Prostate gland (tissue), 2 donors: ENCODE measurements around the gene TAF4B.

ENCODE experiments used
- CTCF ChIP-seq, 4 experiments: fragments of 200-600 bp in 2 of 4; fragments of 450-650 bp in 2 of 4; sonication (generic) in 2 of 4; IDR thresholded peaks; 1 replicate in 3 of 4; 2 replicates in 1 of 4; pipeline ENCODE4 v1.5.1; 2016 to 2019; ENCODE audit warnings: antibody characterized with exemption in 4 of 4, mild to moderate bottlenecking in 2 of 4, moderate library complexity in 2 of 4
- POLR2A ChIP-seq: fragments of 450-650 bp; IDR thresholded peaks from one replicate; pipeline ENCODE4 v1.6.1; 2016; ENCODE audit warnings: antibody characterized with exemption, mild to moderate bottlenecking
- POLR2AphosphoS5 ChIP-seq: sonication (generic); formaldehyde crosslinking; IDR thresholded peaks from one replicate; pipeline ENCODE4 v1.6.1; 2017; ENCODE audit warnings: antibody characterized with exemption

- TF ChIP-seq CTCF (IDR thresholded peaks at IDR 0.05) (no peak), POLR2A (no peak), POLR2AphosphoS5 (no peak)
Measured at GRCh38 chr18:26419746-26420145, 193.5 kb downstream of the TAF4B start.
